ENCODE results near the gene TFEB.

Gene TFEB

DNA sequence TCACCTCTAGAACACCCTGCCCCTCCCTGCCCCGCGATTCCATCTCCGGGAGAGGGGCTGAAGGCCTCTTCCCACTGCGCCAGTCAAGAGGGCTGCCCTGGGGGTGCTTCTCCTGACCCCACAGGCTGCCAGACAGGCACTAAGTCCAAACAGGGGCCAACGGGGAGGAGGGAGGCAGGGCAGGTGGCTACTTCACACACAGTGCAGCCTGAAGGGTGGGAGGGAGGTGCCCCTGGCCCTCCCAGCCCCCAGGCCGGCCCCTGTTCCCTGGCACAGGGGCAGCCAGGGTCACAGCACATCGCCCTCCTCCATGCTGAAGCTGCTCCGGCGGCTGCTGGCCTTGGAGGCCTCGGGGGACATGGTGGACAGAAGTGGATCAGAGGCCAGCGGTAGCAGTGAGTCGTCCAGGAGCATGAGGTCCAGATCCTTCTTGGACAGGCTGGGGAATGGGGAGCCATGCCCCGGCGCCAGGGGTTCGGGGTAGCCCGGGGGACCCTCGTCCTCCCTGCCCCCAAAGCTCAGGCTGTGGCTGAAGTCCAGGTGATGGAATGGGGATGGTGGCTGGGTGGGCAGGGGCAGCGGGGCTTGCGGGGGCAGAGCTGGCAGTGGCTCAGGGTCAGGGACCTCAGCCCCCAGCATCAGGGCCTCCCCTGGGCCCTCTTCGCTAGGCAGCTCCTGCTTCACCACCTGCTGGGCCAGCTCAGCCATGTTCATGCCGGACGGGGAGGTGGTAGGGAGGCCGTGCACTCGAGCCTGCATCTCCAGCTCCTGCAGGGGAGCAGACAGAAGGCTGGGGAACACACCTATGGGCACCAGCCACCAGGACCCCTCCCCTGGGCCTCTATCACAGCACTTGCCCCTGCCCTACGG, 50.9 kb downstream of the TFEB start:
- no peak overlapping the region for H3K4me3 ChIP-seq (ENCODE audit: low read depth, low read length)

DNA sequence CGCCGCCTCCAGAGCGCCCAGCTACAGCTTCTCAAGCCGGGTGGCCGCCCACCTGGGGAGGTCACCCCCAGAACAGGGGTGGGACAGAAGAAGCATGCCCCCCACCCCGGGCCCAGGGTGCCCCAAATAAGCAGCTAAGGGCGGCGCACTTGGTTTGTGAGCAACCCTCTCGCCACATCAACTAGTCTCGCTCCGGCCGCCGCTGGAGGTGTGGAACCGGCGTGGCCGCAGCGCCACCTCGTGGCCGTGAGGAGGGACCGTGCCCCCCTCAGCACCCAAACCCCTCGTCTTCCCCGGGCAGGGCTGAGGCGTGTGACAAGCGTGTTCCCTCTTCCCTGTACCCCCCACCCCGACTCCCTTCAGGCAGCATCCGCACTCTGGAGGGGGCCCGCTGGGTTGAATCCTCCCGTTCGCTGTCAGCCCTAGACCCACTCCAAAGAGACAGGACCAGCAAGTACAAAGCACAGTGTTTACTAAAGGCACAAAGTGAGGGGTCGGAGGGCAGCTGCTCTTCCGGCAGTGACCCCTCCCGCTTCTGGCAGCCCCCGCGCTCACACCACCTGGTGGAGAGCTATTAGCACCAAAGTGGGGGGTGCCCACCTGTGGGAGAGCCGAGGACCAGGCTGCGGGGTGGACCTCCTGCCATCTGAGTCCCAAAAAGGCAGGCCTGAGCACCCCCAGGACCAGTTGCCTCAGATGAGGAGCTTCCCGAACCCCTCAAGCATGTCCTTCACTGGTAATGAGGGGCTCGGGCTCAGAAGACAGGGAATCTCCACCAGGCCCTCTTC, 51.7 kb downstream of the TFEB start:
- H3K4me3 ChIP-seq (ENCODE audit: low read depth, low read length), result no peak overlapping the region
- TF ChIP-seq, protein P1, sequence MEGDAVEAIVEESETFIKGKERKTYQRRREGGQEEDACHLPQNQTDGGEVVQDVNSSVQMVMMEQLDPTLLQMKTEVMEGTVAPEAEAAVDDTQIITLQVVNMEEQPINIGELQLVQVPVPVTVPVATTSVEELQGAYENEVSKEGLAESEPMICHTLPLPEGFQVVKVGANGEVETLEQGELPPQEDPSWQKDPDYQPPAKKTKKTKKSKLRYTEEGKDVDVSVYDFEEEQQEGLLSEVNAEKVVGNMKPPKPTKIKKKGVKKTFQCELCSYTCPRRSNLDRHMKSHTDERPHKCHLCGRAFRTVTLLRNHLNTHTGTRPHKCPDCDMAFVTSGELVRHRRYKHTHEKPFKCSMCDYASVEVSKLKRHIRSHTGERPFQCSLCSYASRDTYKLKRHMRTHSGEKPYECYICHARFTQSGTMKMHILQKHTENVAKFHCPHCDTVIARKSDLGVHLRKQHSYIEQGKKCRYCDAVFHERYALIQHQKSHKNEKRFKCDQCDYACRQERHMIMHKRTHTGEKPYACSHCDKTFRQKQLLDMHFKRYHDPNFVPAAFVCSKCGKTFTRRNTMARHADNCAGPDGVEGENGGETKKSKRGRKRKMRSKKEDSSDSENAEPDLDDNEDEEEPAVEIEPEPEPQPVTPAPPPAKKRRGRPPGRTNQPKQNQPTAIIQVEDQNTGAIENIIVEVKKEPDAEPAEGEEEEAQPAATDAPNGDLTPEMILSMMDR (IDR thresholded peaks at IDR 0.05; ENCODE audit: borderline replicate concordance, insufficient read depth, low read depth, low read length), result peak; percentile 93

More for the DNA sequence above, 50.9 kb downstream of the TFEB start:
- TF ChIP-seq, protein P1 (IDR thresholded peaks at IDR 0.05; ENCODE audit: borderline replicate concordance, insufficient read depth, low read depth, low read length), result no peak

DNA sequence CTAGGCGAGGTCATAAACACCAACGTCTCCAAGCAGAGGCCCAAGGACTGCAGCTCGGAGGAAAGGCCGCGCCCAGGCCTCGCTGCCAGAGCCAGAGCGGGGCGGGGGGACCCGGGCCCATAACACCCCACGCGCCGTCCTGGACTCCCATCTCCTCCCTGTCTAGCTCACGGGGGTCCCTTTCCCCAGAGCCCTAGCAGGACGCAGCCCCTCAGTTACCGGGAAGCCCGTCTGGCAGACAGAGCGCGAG, 52.2 kb downstream of the TFEB start:
- TF ChIP-seq, protein P1 (IDR thresholded peaks at IDR 0.05; ENCODE audit: borderline replicate concordance, insufficient read depth, low read depth, low read length), result no peak
- H3K4me3 ChIP-seq (ENCODE audit: low read depth, low read length), result no peak overlapping the region

DNA sequence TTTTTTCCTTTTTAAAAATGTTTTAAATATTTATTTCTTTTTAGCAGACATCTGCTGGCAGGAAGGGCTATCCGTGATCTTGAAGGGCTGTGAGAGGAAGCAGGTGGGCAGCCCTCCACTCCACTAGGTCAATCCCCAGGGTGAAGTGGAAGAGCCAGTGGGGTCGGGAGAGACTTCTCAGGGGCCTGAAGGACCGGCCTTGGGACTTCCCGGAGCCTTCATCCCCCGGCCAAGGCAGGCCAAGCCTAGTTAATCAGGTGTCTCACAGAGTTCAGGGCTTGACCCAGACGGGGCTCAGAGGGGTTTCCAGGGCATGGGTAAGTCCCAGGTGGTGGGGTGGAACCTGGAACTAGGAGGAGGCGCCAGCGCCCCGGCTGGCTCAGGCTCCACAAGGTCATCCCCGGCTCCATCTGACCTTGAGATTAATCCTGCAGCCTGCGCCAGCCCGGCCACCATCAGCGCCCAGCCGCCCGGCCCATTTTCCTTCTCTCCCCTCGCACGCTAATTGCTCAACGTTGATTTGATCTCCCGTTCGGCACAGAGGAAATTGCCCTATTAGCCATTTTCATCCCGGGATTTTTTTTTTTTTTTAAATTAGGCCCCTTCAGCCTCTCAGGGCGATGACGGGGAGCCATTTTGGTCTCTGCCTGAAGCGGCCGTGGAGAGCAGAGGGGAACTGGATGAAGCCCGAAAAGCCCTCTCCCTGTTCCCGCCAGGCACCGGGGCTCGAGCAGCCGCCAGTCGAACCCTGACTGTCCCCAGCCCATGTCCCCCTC, 52.7 kb downstream of the TFEB start:
- TF ChIP-seq, protein P1 (IDR thresholded peaks at IDR 0.05; ENCODE audit: borderline replicate concordance, insufficient read depth, low read depth, low read length), result no peak
- H3K4me3 ChIP-seq (ENCODE audit: low read depth, low read length), result no peak overlapping the region

DNA sequence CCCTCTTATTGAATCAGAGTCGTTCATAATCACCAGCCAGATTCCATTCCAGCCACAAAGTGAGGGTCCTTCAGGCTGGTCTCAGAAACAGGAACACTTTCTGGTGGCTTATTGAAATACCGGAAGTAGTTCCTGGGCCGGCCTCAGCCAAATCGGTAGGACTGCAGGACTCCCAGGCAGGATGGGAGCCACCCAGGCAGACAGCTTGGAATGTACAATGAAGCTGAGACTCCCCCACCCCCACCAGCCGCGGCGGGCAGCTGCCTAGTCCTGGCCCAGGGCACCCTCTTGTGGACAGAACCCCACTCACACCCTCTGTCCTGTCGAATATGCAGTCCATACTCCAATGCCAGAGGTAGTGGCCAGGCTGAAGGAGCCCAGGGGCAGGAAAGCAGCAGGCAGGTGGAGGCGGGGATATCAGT, 53.3 kb downstream of the TFEB start:
- no peak overlapping the region for H3K4me3 ChIP-seq (ENCODE audit: low read depth, low read length)
- TF ChIP-seq, protein P1 (IDR thresholded peaks at IDR 0.05; ENCODE audit: borderline replicate concordance, insufficient read depth, low read depth, low read length), result peak; percentile 75

DNA sequence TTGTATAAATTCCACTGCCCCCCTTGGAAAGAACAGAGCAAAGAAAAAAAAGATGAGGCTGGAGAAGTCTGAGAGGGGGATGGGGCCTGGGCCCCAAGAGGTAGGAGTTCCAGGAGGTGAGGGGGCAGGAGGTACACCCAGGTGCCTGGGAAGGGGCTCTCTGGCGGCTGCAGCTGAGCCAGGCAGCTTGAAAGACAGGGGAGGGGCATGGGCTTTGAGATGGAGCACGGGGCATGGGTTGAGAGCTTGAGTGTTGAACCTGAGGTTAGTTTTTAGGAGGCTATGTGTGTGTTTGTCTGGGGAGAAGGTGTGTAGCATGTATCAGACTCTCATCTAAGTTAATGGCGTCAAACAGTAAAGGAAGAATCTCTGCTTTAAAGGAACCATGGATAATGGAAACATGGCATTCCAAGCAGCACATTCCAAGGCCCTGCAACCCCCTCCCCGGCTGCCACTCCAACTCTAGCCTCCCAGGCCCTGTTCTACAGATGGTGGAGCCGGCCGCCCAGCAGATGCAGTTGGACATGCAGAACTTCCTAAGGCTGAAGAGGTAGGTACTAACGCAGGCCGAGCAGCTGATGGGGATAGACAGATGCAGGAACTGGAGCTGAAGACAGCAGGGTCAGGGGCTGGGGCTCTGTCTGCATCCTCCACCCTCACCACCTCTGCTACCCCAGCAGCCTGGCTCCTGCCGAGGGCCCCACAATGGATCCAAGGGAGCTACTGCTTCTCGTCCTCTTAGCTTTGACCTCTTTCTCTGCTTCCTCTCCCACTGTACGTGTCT, 55.0 kb downstream of the TFEB start:
- H3K4me3 ChIP-seq (ENCODE audit: low read depth, low read length), result no peak overlapping the region
- TF ChIP-seq, protein P1 (IDR thresholded peaks at IDR 0.05; ENCODE audit: borderline replicate concordance, insufficient read depth, low read depth, low read length), result no peak

All from GM12875 (cell line).